ENCODE measurements around the gene PYCR2. TPM values are rescaled to one million over a fixed set of nuclear protein-coding genes. Genes with fewer than 3 reads are reported as not detected.

The PYCR2 gene
- total and polyA plus RNA-seq, 10 of the 15 experiments (the other 5 are each of a cell fraction or from before 2014, with no cell fraction given): 1.7 to 81.8 (median 54.9) TPM

GRCh38 chr1:225917101-225917500 is 6.9 kb downstream of the PYCR2 start:
- ChIA-PET CTCF (no interaction called here), POLR2A (no interaction called here)
- FAIRE-seq: no peak

GRCh38 chr1:225915538-225915991 is 8.5 kb downstream of the PYCR2 start:
- H3K4me1 ChIP-seq (ENCODE audit: control insufficient read depth, insufficient read depth, low read length): peaks cover 4% of the 10 kb centered on the region
- H3K36me3 ChIP-seq (ENCODE audit: control insufficient read depth in 2 of 2, insufficient read depth in 2 of 2, low read length in 1 of 2): peaks cover 0 to 8% of the 10 kb centered on the region in 2 experiments; a peak in 3 of 4 replicates
- H3K9me3 ChIP-seq (replicated peaks; ENCODE audit: control insufficient read depth, insufficient read depth, low read length): no peaks in the 10 kb centered on the region
- 98% methylated on average over 7 of the region's 7 CpGs for WGBS (ENCODE audit: insufficient coverage, insufficient replicate concordance, low lambda C conversion rate, missing lambda C conversion rate)
- no peak for TF ChIP-seq E2F8 (IDR thresholded peaks at IDR 0.05; ENCODE audit: low read depth, partially characterized antibody)
- no peak for TF ChIP-seq NFYA (IDR thresholded peaks at IDR 0.05; ENCODE audit: borderline replicate concordance, low read depth, low read length)
- no peak for TF ChIP-seq ZNF274 (IDR thresholded peaks at IDR 0.05; ENCODE audit: insufficient read depth, insufficient read length)
- TF ChIP-seq CHD4 (IDR thresholded peaks at IDR 0.05): no peak
- no peak for TF ChIP-seq GATAD2B (conservative IDR thresholded peaks at IDR 0.05; ENCODE audit: low read depth)
- no peak for TF ChIP-seq MXI1 (IDR thresholded peaks at IDR 0.05; ENCODE audit: low read depth, low read length)
- no peak for TF ChIP-seq PAX8 (IDR thresholded peaks at IDR 0.05)
- no peak for TF ChIP-seq CHD2 (IDR thresholded peaks at IDR 0.05; ENCODE audit: borderline replicate concordance, low read depth, low read length)
- TF ChIP-seq HCFC1 (IDR thresholded peaks at IDR 0.05; ENCODE audit: low read length): no peak
- no peak for TF ChIP-seq ZNF24 (IDR thresholded peaks at IDR 0.05)
- TF ChIP-seq POLR2AphosphoS5 (IDR thresholded peaks at IDR 0.05; ENCODE audit: low read length): no peak
- TF ChIP-seq ZNF217 (IDR thresholded peaks at IDR 0.05): no peak
- TF ChIP-seq RCOR1 (conservative IDR thresholded peaks at IDR 0.05; ENCODE audit: low read depth, low read length): no peak
- TF ChIP-seq POLR2AphosphoS2 (IDR thresholded peaks at IDR 0.05; ENCODE audit: low read depth, low read length): no peak
- no peak for TF ChIP-seq CEBPB (IDR thresholded peaks at IDR 0.05; ENCODE audit: borderline replicate concordance in 1 of 2, low read depth in 2 of 2, low read length in 2 of 2)
- intact Hi-C loops (cut with micrococcal nuclease; ENCODE audit: unreplicated experiment): no loop called here
- no peaks in the 10 kb centered on the region for H3K27me3 ChIP-seq (replicated peaks in 1 of 2; ENCODE audit: control insufficient read depth in 2 of 2, insufficient read depth in 2 of 2, low read length in 1 of 2)
- no peak overlapping the region for H3K9ac ChIP-seq (ENCODE audit: control insufficient read depth, insufficient read depth, low read length)
- H3K79me2 ChIP-seq (ENCODE audit: control insufficient read depth, insufficient read depth, low read length): no peaks in the 10 kb centered on the region
- no peak overlapping the region for H3K4me3 ChIP-seq
- BruUV-seq (replicated peaks): no TSS peak
- H2AFZ ChIP-seq (ENCODE audit: control insufficient read depth, low read depth, low read length): no peak overlapping the region
- CTCF ChIA-PET: interaction anchor here (0.7 to 1.0 kb wide), 2 partner anchors 11 to 70 kb away, joined by 3 read pairs; no protein-coding TSS in a partner anchor
- RAD21 ChIA-PET (ENCODE audit: unreplicated experiment): no interaction called here
- no peak overlapping the region for H3K4me2 ChIP-seq (ENCODE audit: control insufficient read depth, insufficient read depth)
- in situ Hi-C loops (cut with MboI): no loop called here
- no peak overlapping the region for H3K27ac ChIP-seq (ENCODE audit: control insufficient read depth, insufficient read depth)
- SMC1A ChIA-PET (ENCODE audit: uncharacterized antibody, unreplicated experiment): no interaction called here
- ATAC-seq (no peak), DNase-seq (ENCODE audit: low read depth, low spot score) (no peak), FAIRE-seq (no peak)
- POLR2A ChIA-PET: interaction anchor here (0.6 kb wide), 1 partner anchor 12 kb away, joined by 3 read pairs; no protein-coding TSS in a partner anchor
- H4K20me1 ChIP-seq (ENCODE audit: control insufficient read depth, insufficient read depth): no peaks in the 10 kb centered on the region

More at GRCh38 chr1:225917101-225917500, 6.9 kb downstream of the PYCR2 start:
- no peak for DNase-seq (ENCODE audit: low read depth, low spot score)
- ChIA-PET SMC1A (ENCODE audit: uncharacterized antibody, unreplicated experiment) (no interaction called here), RAD21 (ENCODE audit: unreplicated experiment) (no interaction called here)
- no peak for ATAC-seq
- Histone ChIP-seq H3K79me2 (ENCODE audit: control insufficient read depth, insufficient read depth, low read length) (no peaks in the 10 kb centered on the region), H3K4me3 (no peak overlapping the region), H3K27ac (ENCODE audit: control insufficient read depth, insufficient read depth) (no peak overlapping the region), H3K9me3 (replicated peaks; ENCODE audit: control insufficient read depth, insufficient read depth, low read length) (no peaks in the 10 kb centered on the region), H3K4me2 (ENCODE audit: control insufficient read depth, insufficient read depth) (no peak overlapping the region), H2AFZ (ENCODE audit: control insufficient read depth, low read depth, low read length) (no peak overlapping the region), H3K36me3 (ENCODE audit: control insufficient read depth in 2 of 2, insufficient read depth in 2 of 2, low read length in 1 of 2) (peaks cover 3 to 10% of the 10 kb centered on the region in 2 experiments), H4K20me1 (ENCODE audit: control insufficient read depth, insufficient read depth) (no peaks in the 10 kb centered on the region), H3K4me1 (ENCODE audit: control insufficient read depth, insufficient read depth, low read length) (peaks cover 4% of the 10 kb centered on the region), H3K9ac (ENCODE audit: control insufficient read depth, insufficient read depth, low read length) (no peak overlapping the region), H3K27me3 (replicated peaks in 1 of 2; ENCODE audit: control insufficient read depth in 2 of 2, insufficient read depth in 2 of 2, low read length in 1 of 2) (no peaks in the 10 kb centered on the region)
- intact Hi-C loops (cut with micrococcal nuclease; ENCODE audit: unreplicated experiment) (no loop called here), in situ Hi-C loops (cut with MboI) (no loop called here)
- BruUV-seq (replicated peaks): no TSS peak
- 100% methylated on average over 3 of the region's 3 CpGs for WGBS (ENCODE audit: insufficient coverage, insufficient replicate concordance, low lambda C conversion rate, missing lambda C conversion rate)
- no peak for TF ChIP-seq ZSCAN29 (IDR thresholded peaks at IDR 0.05)
- no peak for TF ChIP-seq NR2C1 (IDR thresholded peaks at IDR 0.05)
- no peak for TF ChIP-seq BHLHE40 (IDR thresholded peaks at IDR 0.05; ENCODE audit: borderline replicate concordance in 1 of 2, low read depth in 2 of 2, low read length in 1 of 2)
